ENCODE measurements around the gene BCL2. TPM values are rescaled to one million over a fixed set of nuclear protein-coding genes. Genes with fewer than 3 reads are reported as not detected.
"Not testable (repeated sequence)": the region's sequence is repeated elsewhere in the genome, so short reads cannot be mapped to it uniquely, and the experiment has no call there.

Gene BCL2
- 6.3 and 6.7 TPM in 2 replicates for total RNA-seq (2014; rRNA removed; shearing (Covaris generic))
- 2.5 and 3.5 TPM in 2 replicates for polyA plus RNA-seq (2015; cell fraction: cytosol; rRNA removed)
- 2.2 and 2.4 TPM in 2 replicates for polyA plus RNA-seq (2015; cell fraction: nucleus; rRNA removed)

GRCh38 chr18:63319383-63320122 is at the start of gene BCL2:
Gene BCL2 (minus strand): TSS chr18:63319769.
- DNase-seq (ENCODE audit: low read depth) = peak; percentile 35

- no peak for DNase-seq (ENCODE audit: low read depth)
These were observed 49.0 kb upstream of the BCL2 start for GRCh38 chr18:63368611-63369010.

GRCh38 chr18:63367053-63367953 is 47.7 kb upstream of the BCL2 start, which contains the start of gene KDSR:
Gene KDSR (minus strand): TSS chr18:63367206. CDS start chr18:63367118, 88 bp downstream.
- DNase-seq (ENCODE audit: low read depth) = peak; percentile 98

GRCh38 chr18:63366213-63367052 is 46.9 kb upstream of the BCL2 start:
- peak; percentile 86 for DNase-seq (ENCODE audit: low read depth)

- DNase-seq (ENCODE audit: low read depth) = no peak
These were observed 46.3 kb upstream of the BCL2 start for GRCh38 chr18:63365876-63366212.

- DNase-seq (ENCODE audit: low read depth) = no peak
These were observed 44.4 kb upstream of the BCL2 start for GRCh38 chr18:63363951-63364350.

- DNase-seq (ENCODE audit: low read depth) = not testable (repeated sequence)
These were observed 43.9 kb upstream of the BCL2 start for GRCh38 chr18:63363420-63363819.

GRCh38 chr18:63356272-63356896 is 36.8 kb upstream of the BCL2 start:
- DNase-seq (ENCODE audit: low read depth) = no peak

GRCh38 chr18:63350230-63350629 is 30.7 kb upstream of the BCL2 start:
- no peak for DNase-seq (ENCODE audit: low read depth)

GRCh38 chr18:63348508-63349136 is 29.1 kb upstream of the BCL2 start:
- DNase-seq (ENCODE audit: low read depth) = no peak

- DNase-seq (ENCODE audit: low read depth) = no peak
These were observed 27.1 kb upstream of the BCL2 start for GRCh38 chr18:63346480-63347183.

GRCh38 chr18:63346031-63346430 is 26.5 kb upstream of the BCL2 start:
- DNase-seq (ENCODE audit: low read depth) = no peak

GRCh38 chr18:63344918-63345317 is 25.3 kb upstream of the BCL2 start:
- no peak for DNase-seq (ENCODE audit: low read depth)

GRCh38 chr18:63344263-63344662 is 24.7 kb upstream of the BCL2 start:
- DNase-seq (ENCODE audit: low read depth) = no peak

GRCh38 chr18:63342206-63342605 is 22.6 kb upstream of the BCL2 start:
- peak; percentile 30 for DNase-seq (ENCODE audit: low read depth)

GRCh38 chr18:63339920-63340484 is 20.4 kb upstream of the BCL2 start:
- DNase-seq (ENCODE audit: low read depth) = no peak

GRCh38 chr18:63336366-63337099 is 17.0 kb upstream of the BCL2 start:
- DNase-seq (ENCODE audit: low read depth) = peak; percentile 95

- DNase-seq (ENCODE audit: low read depth) = no peak
These were observed 11.5 kb upstream of the BCL2 start for GRCh38 chr18:63331105-63331504.

Measured in HT1080 (cell line).